K562 (cell line): ENCODE results near the gene TMEM167A. TPM values are rescaled to one million over a fixed set of nuclear protein-coding genes. Genes with fewer than 3 reads are reported as not detected.

Source experiments
- ARNT ChIP-seq, 2 experiments: fragments of 450-650 bp; IDR thresholded peaks; 2 replicates each; pipeline ENCODE4 v1.6.1; 2016; ENCODE audit warnings: mild to moderate bottlenecking in 1 of 2
- BCOR ChIP-seq: fragments of 450-650 bp; IDR thresholded peaks from 2 replicates; pipeline ENCODE4 v1.6.1; 2016
- ERF ChIP-seq: fragments of 450-650 bp; formaldehyde crosslinking; IDR thresholded peaks from 2 replicates; pipeline ENCODE4 v1.4.0; 2020; ENCODE audit warnings: mild to moderate bottlenecking, mixed read lengths
- FOXA1 ChIP-seq: fragments of 450-650 bp; IDR thresholded peaks from 2 replicates; pipeline ENCODE4 v1.6.1; 2016; ENCODE audit warnings: mild to moderate bottlenecking, borderline replicate concordance
- GABPB2 ChIP-seq: fragments of 250-450 bp; sonication (Bioruptor Pico); conservative IDR thresholded peaks from 2 replicates; pipeline ENCODE4 v1.5.1; 2021; ENCODE audit warnings: mild to moderate bottlenecking
- HMBOX1 ChIP-seq: sonication (generic); IDR thresholded peaks from 2 replicates; pipeline ENCODE4 v1.6.1; 2016
- KLF16 ChIP-seq: IDR thresholded peaks from 2 replicates; pipeline ENCODE4 v1.6.1; 2016; ENCODE audit warnings: antibody characterized with exemption
- LEF1 ChIP-seq: fragments of 450-650 bp; IDR thresholded peaks from 2 replicates; pipeline ENCODE4 v1.6.1; 2016; ENCODE audit warnings: mild to moderate bottlenecking
- NFE2L1 ChIP-seq: fragments of 450-650 bp; IDR thresholded peaks from 2 replicates; pipeline ENCODE4 v1.6.1; 2016; ENCODE audit warnings: missing genetic modification characterization, low read depth, mild to moderate bottlenecking, missing compliant biosample characterization, moderate library complexity, borderline replicate concordance
- PTTG1 ChIP-seq: fragments of 450-650 bp; IDR thresholded peaks from 2 replicates; pipeline ENCODE4 v1.6.1; 2016; ENCODE audit warnings: low read depth, mild to moderate bottlenecking, missing genetic modification characterization, missing compliant biosample characterization
- PYGO2 ChIP-seq: fragments of 450-650 bp; IDR thresholded peaks from 2 replicates; pipeline ENCODE4 v1.6.1; 2016; ENCODE audit warnings: mild to moderate bottlenecking, missing genetic modification characterization, moderate library complexity, missing compliant biosample characterization
- SMAD1 ChIP-seq: fragments of 150-350 bp; IDR thresholded peaks from 2 replicates; pipeline ENCODE4 v1.6.1; 2014; ENCODE audit warnings: low read length, low read depth; ENCODE audit not compliant: partially characterized antibody
- SMAD3 ChIP-seq: fragments of 450-650 bp; formaldehyde crosslinking; conservative IDR thresholded peaks from 2 replicates; pipeline ENCODE4 v1.4.0; 2020; ENCODE audit warnings: mild to moderate bottlenecking
- SMARCA4 ChIP-seq: fragments of 450-650 bp; IDR thresholded peaks from 2 replicates; pipeline ENCODE4 v1.6.1; 2016
- TEAD4 ChIP-seq, 2 experiments: sonication (generic) in 1 of 2; formaldehyde crosslinking in 1 of 2; IDR thresholded peaks; 2 replicates each; pipeline versions ENCODE4 v1.6.1 to v1.8.0; 2012 to 2022; ENCODE audit warnings: borderline replicate concordance in 1 of 2, inconsistent platforms in 1 of 2, low read length in 1 of 2, mild to moderate bottlenecking in 1 of 2, missing genetic modification reagents in 1 of 2
- TFE3 ChIP-seq: fragments of 450-650 bp; formaldehyde crosslinking; IDR thresholded peaks from 2 replicates; pipeline ENCODE4 v1.4.0; 2020; ENCODE audit warnings: mild to moderate bottlenecking, mixed read lengths
- THRAP3 ChIP-seq: fragments of 450-650 bp; IDR thresholded peaks from 2 replicates; pipeline ENCODE4 v1.6.1; 2016; ENCODE audit warnings: mild to moderate bottlenecking, inconsistent platforms, borderline replicate concordance
- ZKSCAN8 ChIP-seq: fragments of 200-800 bp; sonication (Bioruptor generic); IDR thresholded peaks from 2 replicates; pipeline ENCODE4 v1.6.1; 2016; ENCODE audit warnings: missing genetic modification characterization, missing compliant biosample characterization
- ZMIZ1 ChIP-seq, 2 experiments: fragments of 150-350 bp in 1 of 2; IDR thresholded peaks; 2 replicates each; pipeline ENCODE4 v1.6.1; 2012 to 2016; ENCODE audit warnings: low read depth in 2 of 2, low read length in 2 of 2, mild to moderate bottlenecking in 1 of 2, moderate library complexity in 1 of 2
- ZNF583 ChIP-seq: fragments of 250-450 bp; sonication (Bioruptor Pico); IDR thresholded peaks from 2 replicates; pipeline ENCODE4 v1.4.0; 2020
- ZNF655 ChIP-seq: fragments of 250-450 bp; sonication (Bioruptor Pico); IDR thresholded peaks from 2 replicates; pipeline ENCODE4 v1.5.0; 2021
- polyA plus RNA-seq, 8 experiments: library from polyadenylated mRNA; depleted of rRNA in 4 of 8; stranded (reverse) in 5 of 8; unstranded in 3 of 8; fragments of >200 nt; fragmentation: Nextera tagmentation in 2 of 8; fragmentation: Illumina TruSeq in 1 of 8; extraction: Ambion mirVana in 2 of 8; extraction: Trizol in 1 of 8; gene quantifications; 2 replicates each; pipeline versions ENCODE4 v1.2.1 to v1.2.3, GENCODE V29; 2011 to 2014; ENCODE audit warnings: inconsistent platforms in 1 of 8, missing spikeins in 1 of 8
- total RNA-seq, 7 experiments: library from RNA; depleted of rRNA in 6 of 7; stranded (reverse); fragments of >200 nt in 6 of 7; fragmentation: Illumina TruSeq in 2 of 7; extraction: Trizol in 2 of 7; gene quantifications; 2 replicates each; pipeline versions ENCODE4 v1.2.1 to v1.2.3, GENCODE V29; 2011 to 2021; ENCODE audit warnings: low replicate concordance in 1 of 7

Gene TMEM167A
- total and polyA plus RNA-seq, 9 of the 15 experiments (the other 6 are each of a cell fraction or from before 2014, with no cell fraction given): 35.3 to 458 (median 110) TPM

GRCh38 chr5:83076742-83077661, at the start of gene TMEM167A, which contains the start of gene XRCC4 (continued):
- no peak for TF ChIP-seq ARNT (IDR thresholded peaks at IDR 0.05)
- TF ChIP-seq SMAD3 (CRISPR knock-in tag): no peak
- no peak for TF ChIP-seq FOXA1
- no peak for TF ChIP-seq ZMIZ1 (IDR thresholded peaks at IDR 0.05; ENCODE audit: low read depth in 2 of 2, low read length in 2 of 2)
- TF ChIP-seq PTTG1 (tag): no peak
- no peak for TF ChIP-seq SMARCA4
- no peak for TF ChIP-seq HMBOX1
- TF ChIP-seq ZKSCAN8 (CRISPR knock-in tag): no peak
- no peak for TF ChIP-seq BCOR
- no peak for TF ChIP-seq NFE2L1 (tag)
- TF ChIP-seq ZNF655 (CRISPR knock-in tag): no peak
- TF ChIP-seq KLF16: no peak
- no peak for TF ChIP-seq THRAP3
- TF ChIP-seq LEF1: no peak
- peak; percentile 66; the same call in 1 of the 2 replicates for TF ChIP-seq ERF (CRISPR knock-in tag)
- TF ChIP-seq PYGO2 (tag): no peak
- TF ChIP-seq TEAD4 (IDR thresholded peaks at IDR 0.05; ENCODE audit: low read length): no peak
- no peak for TF ChIP-seq TEAD4 (CRISPR knock-in tag; IDR thresholded peaks at IDR 0.05; ENCODE audit: borderline replicate concordance)
- no peak for TF ChIP-seq TFE3 (CRISPR knock-in tag)
- peak; percentile 29 for TF ChIP-seq SMAD1
- no peak for TF ChIP-seq ZNF583 (CRISPR knock-in tag)
- TF ChIP-seq GABPB2 (CRISPR knock-in tag): no peak
